ENCODE measurements around the gene HMCN2.

Gene HMCN2

GRCh38 chr9:130379649-130379970 lies 114.0 kb downstream of the HMCN2 start:
- Histone ChIP-seq H3K27me3 (replicated peaks; ENCODE audit: insufficient read depth, low read length) (peaks cover 91% of the 10 kb centered on the region), H3K9me2 (replicated peaks; ENCODE audit: insufficient read depth, low read length) (no peaks in the 10 kb centered on the region), H4K20me1 (ENCODE audit: insufficient read depth, low read length) (no peaks in the 10 kb centered on the region), H3K79me2 (ENCODE audit: low read length) (no peaks in the 10 kb centered on the region), H2AFZ (ENCODE audit: low read length) (no peak overlapping the region), H3F3A (ENCODE audit: insufficient read depth, low read length) (no peaks in the 10 kb centered on the region), H3K36me3 (replicated peaks; ENCODE audit: insufficient read depth, low read length) (no peaks in the 10 kb centered on the region), H3K9ac (ENCODE audit: low read length) (no peak overlapping the region), H3K4me2 (ENCODE audit: low read depth, low read length) (no peak overlapping the region), H3K27ac (ENCODE audit: low read length) (no peak overlapping the region), H3K4me3 (ENCODE audit: low read length) (no peak overlapping the region), H3K4me1 (ENCODE audit: low read length) (no peaks in the 10 kb centered on the region), H3K9me3 (replicated peaks; ENCODE audit: insufficient read depth, low read length) (no peaks in the 10 kb centered on the region)
- TF ChIP-seq EZH2 (optimal IDR thresholded peaks at IDR 0.05; ENCODE audit: low read depth, low read length) (no peak), EZH2phosphoT487 (IDR thresholded peaks at IDR 0.05; ENCODE audit: low read length) (no peak), CTCF (IDR thresholded peaks at IDR 0.05; ENCODE audit: low read length) (no peak)
- no peak for DNase-seq

GRCh38 chr9:130380920-130381469 lies 115.4 kb downstream of the HMCN2 start:
- no peak overlapping the region for H3K4me3 ChIP-seq (ENCODE audit: low read length)
- H3K9me2 ChIP-seq (replicated peaks; ENCODE audit: insufficient read depth, low read length), result no peaks in the 10 kb centered on the region
- no peak overlapping the region for H3K4me2 ChIP-seq (ENCODE audit: low read depth, low read length)
- no peaks in the 10 kb centered on the region for H4K20me1 ChIP-seq (ENCODE audit: insufficient read depth, low read length)
- no peak overlapping the region for H3K9ac ChIP-seq (ENCODE audit: low read length)
- H3K27me3 ChIP-seq (replicated peaks; ENCODE audit: insufficient read depth, low read length), result peaks cover 91% of the 10 kb centered on the region
- no peaks in the 10 kb centered on the region for H3K9me3 ChIP-seq (replicated peaks; ENCODE audit: insufficient read depth, low read length)
- no peak overlapping the region for H2AFZ ChIP-seq (ENCODE audit: low read length)
- TF ChIP-seq EZH2phosphoT487 (IDR thresholded peaks at IDR 0.05; ENCODE audit: low read length), result no peak
- no peak for TF ChIP-seq EZH2 (optimal IDR thresholded peaks at IDR 0.05; ENCODE audit: low read depth, low read length)
- no peak for TF ChIP-seq CTCF (IDR thresholded peaks at IDR 0.05; ENCODE audit: low read length)
- no peaks in the 10 kb centered on the region for H3K79me2 ChIP-seq (ENCODE audit: low read length)
- H3K36me3 ChIP-seq (replicated peaks; ENCODE audit: insufficient read depth, low read length), result no peaks in the 10 kb centered on the region
- H3K4me1 ChIP-seq (ENCODE audit: low read length), result no peaks in the 10 kb centered on the region
- H3K27ac ChIP-seq (ENCODE audit: low read length), result no peak overlapping the region
- no peaks in the 10 kb centered on the region for H3F3A ChIP-seq (ENCODE audit: insufficient read depth, low read length)
- DNase-seq, result no peak

GRCh38 chr9:130381660-130382059 lies 116.1 kb downstream of the HMCN2 start:
- DNase-seq, result no peak
- Histone ChIP-seq H3K4me2 (ENCODE audit: low read depth, low read length) (no peak overlapping the region), H4K20me1 (ENCODE audit: insufficient read depth, low read length) (no peaks in the 10 kb centered on the region), H3K4me3 (ENCODE audit: low read length) (no peak overlapping the region), H3K27ac (ENCODE audit: low read length) (no peak overlapping the region), H3F3A (ENCODE audit: insufficient read depth, low read length) (no peaks in the 10 kb centered on the region), H2AFZ (ENCODE audit: low read length) (no peak overlapping the region), H3K36me3 (replicated peaks; ENCODE audit: insufficient read depth, low read length) (no peaks in the 10 kb centered on the region), H3K9ac (ENCODE audit: low read length) (no peak overlapping the region), H3K27me3 (replicated peaks; ENCODE audit: insufficient read depth, low read length) (peaks cover 90% of the 10 kb centered on the region), H3K79me2 (ENCODE audit: low read length) (no peaks in the 10 kb centered on the region), H3K4me1 (ENCODE audit: low read length) (no peaks in the 10 kb centered on the region), H3K9me3 (replicated peaks; ENCODE audit: insufficient read depth, low read length) (no peaks in the 10 kb centered on the region), H3K9me2 (replicated peaks; ENCODE audit: insufficient read depth, low read length) (no peaks in the 10 kb centered on the region)
- no peak for TF ChIP-seq EZH2 (optimal IDR thresholded peaks at IDR 0.05; ENCODE audit: low read depth, low read length)
- TF ChIP-seq CTCF (IDR thresholded peaks at IDR 0.05; ENCODE audit: low read length), result no peak
- TF ChIP-seq EZH2phosphoT487 (IDR thresholded peaks at IDR 0.05; ENCODE audit: low read length), result no peak
